HUES64 (cell line): ENCODE measurements around the gene DCLK2. TPM values are rescaled to one million over a fixed set of nuclear protein-coding genes. Genes with fewer than 3 reads are reported as not detected.

Experiments used
- H3K27ac ChIP-seq: 2 replicates; pipeline ENCODE4 v1.7.0; 2013; ENCODE audit warnings: low read depth, low read length, inconsistent platforms
- H3K27me3 ChIP-seq: 2 replicates; pipeline ENCODE4 v1.6.1; 2013; ENCODE audit warnings: mild to moderate bottlenecking, low read length; ENCODE audit not compliant: insufficient read depth
- H3K36me3 ChIP-seq: 2 replicates; pipeline ENCODE4 v1.6.1; 2013; ENCODE audit warnings: mild to moderate bottlenecking, low read length; ENCODE audit not compliant: insufficient read depth
- H3K4me1 ChIP-seq: 2 replicates; pipeline ENCODE4 v1.6.1; 2013; ENCODE audit warnings: mild to moderate bottlenecking, low read length, moderate library complexity; ENCODE audit not compliant: insufficient read depth
- H3K4me3 ChIP-seq: 2 replicates; pipeline ENCODE4 v1.5.1; 2013; ENCODE audit warnings: mild to moderate bottlenecking, low read length, moderate library complexity
- H3K9ac ChIP-seq: 2 replicates; pipeline ENCODE4 v1.6.1; 2013; ENCODE audit warnings: mild to moderate bottlenecking, low read depth, low read length
- H3K9me3 ChIP-seq: 2 replicates; pipeline ENCODE4 v1.6.1; 2013; ENCODE audit warnings: low read depth, low read length; ENCODE audit not compliant: insufficient read depth
- WGBS: fragments of 150-250, 120-280 bp; methylation state at CpG from one replicate; pipeline ENCODE4 v1.1.7; 2013; ENCODE audit warnings: missing lambda C conversion rate; 5-methylcytosine and 5-hydroxymethylcytosine counted together
- polyA plus RNA-seq, 2 experiments: library from polyadenylated mRNA; stranded (reverse); fragments of 50-300 nt; gene quantifications; one replicate each; pipeline ENCODE4 v1.2.3, GENCODE V29; 2013

DCLK2 gene
- 1.00 TPM for polyA plus RNA-seq (2013, experiment 1 of 2)
- polyA plus RNA-seq (2013, experiment 2 of 2), result 2.3 TPM

DNA sequence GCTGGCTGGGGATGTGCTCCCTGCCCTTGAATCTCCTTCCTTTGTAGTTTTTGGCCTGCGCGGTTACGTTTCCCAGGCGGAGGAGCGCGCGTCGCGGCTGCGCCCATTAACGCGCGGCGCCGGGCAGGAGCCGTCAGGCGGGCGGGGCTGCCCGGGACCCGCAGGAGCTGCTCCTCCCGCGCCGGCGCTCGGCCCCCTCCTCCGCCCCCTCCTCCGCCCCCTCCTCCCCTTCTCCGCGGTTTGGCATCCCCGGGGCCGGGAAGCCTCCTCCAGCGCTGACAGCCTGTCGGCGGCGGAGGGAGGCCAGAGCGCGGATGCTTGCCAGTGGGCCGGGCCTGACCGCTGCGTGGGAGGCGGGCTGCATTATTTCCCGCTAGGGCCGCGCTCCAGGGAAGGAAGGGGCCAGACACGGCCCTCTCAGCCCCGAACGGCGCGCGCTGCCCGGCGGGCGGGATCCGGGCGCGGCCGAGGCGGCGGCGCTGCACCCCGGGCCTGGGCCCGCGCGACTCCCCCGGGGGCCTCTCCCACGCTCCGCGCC lies at the start of gene DCLK2:
Gene DCLK2, plus strand, starts transcription at position 405 of the 538 bp plus-strand sequence. CDS start 583 bp downstream, outside the sequence.
- Histone ChIP-seq H3K4me1 (no peaks in the 10 kb centered on the region), H3K36me3 (no peaks in the 10 kb centered on the region), H3K27ac (no peak within 1 kb of the TSS), H3K9ac (peak within 1 kb of the TSS; percentile 43), H3K4me3 (peak within 1 kb of the TSS; percentile 59), H3K9me3 (no peaks in the 10 kb centered on the region), H3K27me3 (peaks cover 68% of the 10 kb centered on the region)
- WGBS, result under 1% methylated on average over 68 of the region's 68 CpGs

DNA sequence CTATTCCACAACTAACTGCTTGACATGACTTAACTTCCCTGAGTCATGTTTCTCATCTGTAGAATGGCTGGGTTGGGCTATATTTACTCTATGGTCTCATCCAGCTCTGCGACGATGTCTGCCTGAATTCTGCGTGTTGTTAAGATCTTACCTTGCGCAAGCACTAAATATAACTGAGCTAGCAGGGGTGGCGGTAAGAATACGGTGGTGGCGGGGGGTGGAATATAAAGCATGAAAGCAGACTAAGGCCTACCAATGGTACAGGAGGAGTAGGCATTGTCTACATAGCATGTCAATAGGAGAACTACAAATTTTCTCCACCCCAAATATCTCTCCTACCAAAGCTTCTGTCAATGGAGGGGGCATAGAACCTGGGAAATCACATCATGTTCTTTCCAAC lies 45.7 kb upstream of the DCLK2 start:
- 79% methylated on average over 7 of the region's 7 CpGs for WGBS
- H3K9me3 ChIP-seq, result peaks cover 5% of the 10 kb centered on the region
- H3K36me3 ChIP-seq, result no peaks in the 10 kb centered on the region
- no peak overlapping the region for H3K4me3 ChIP-seq
- no peak overlapping the region for H3K9ac ChIP-seq
- H3K27ac ChIP-seq, result no peak overlapping the region
- H3K4me1 ChIP-seq, result peaks cover 14% of the 10 kb centered on the region
- H3K27me3 ChIP-seq, result no peaks in the 10 kb centered on the region

DNA sequence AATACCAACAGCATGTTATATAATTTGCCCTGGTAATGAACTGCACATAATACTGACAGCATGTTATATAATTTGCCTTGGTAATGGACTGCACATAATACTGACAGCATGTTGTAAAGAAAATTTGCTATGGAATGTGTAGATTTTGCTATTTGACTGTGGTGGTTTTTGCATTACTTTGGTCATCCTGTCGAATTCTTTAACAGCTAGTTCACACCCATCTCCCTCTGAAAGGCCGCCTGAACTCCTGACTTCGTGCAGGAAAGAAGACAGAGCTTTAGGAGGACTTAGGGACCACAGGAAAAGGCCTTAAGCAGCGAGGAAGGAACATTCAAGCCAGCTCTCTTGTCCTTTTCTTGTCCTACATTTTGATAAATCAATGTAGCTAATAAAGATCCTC lies 45.2 kb upstream of the DCLK2 start:
- Histone ChIP-seq H3K9ac (no peak overlapping the region), H3K9me3 (peaks cover under 1% of the 10 kb centered on the region; the same call in 1 of the 2 replicates), H3K27me3 (no peaks in the 10 kb centered on the region), H3K36me3 (no peaks in the 10 kb centered on the region), H3K27ac (no peak overlapping the region), H3K4me3 (no peak overlapping the region), H3K4me1 (peaks cover 14% of the 10 kb centered on the region)
- WGBS, result 35% methylated on average over 4 of the region's 4 CpGs

DNA sequence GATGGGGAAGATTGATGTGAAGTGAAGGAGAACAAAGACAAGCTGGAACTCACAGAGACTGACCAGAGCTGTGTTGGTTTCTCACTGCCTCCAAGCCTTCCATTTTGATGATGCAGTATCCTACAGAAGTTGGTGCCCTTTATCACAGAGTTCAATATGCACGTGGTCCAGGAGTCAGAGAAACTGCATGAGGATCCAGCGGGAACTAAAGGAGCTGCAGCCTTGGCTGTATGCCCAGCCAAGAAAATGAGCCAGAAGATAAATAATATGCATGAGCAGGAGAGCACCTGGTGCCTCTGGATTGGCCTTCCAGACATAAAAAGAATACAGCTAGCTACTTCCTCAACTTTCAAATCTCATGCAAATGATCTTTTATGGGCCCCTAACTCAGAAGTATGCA lies 44.3 kb upstream of the DCLK2 start:
- Histone ChIP-seq H3K4me1 (peaks cover 14% of the 10 kb centered on the region), H3K4me3 (no peak overlapping the region), H3K9me3 (no peaks in the 10 kb centered on the region), H3K9ac (no peak overlapping the region), H3K27me3 (no peaks in the 10 kb centered on the region), H3K36me3 (no peaks in the 10 kb centered on the region), H3K27ac (no peak overlapping the region)
- WGBS, result 87% methylated on average over 2 of the region's 2 CpGs

DNA sequence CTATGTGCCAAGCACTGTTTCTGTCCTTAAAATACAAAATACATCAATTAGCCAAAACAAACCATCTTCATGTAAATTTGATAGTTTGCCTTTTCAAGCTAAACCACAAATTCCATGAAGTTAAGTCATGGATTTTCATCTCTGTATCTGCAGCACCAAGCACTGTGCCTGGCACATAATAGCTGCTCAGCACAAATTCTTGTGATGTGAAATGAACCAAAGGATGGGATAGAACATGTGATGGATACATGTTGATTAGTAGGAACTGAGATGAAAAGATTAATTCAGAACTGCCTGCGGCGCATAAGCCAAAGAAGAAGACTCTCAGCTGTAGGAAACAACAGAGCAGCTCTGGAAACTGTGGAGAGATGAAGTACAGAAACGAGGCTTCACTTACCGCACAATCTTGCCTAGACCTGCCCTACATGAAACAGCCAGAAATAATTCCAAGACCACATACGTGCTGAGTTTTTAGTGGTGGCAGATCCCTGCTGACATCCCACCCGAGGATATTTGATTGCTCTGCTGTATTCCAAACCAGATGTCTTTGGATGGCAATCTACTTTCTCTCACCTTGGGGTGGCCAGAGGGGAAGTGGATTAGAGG lies 40.9 kb upstream of the DCLK2 start:
- 76% methylated on average over 6 of the region's 6 CpGs for WGBS
- H3K4me1 ChIP-seq, result peaks cover 14% of the 10 kb centered on the region

DNA sequence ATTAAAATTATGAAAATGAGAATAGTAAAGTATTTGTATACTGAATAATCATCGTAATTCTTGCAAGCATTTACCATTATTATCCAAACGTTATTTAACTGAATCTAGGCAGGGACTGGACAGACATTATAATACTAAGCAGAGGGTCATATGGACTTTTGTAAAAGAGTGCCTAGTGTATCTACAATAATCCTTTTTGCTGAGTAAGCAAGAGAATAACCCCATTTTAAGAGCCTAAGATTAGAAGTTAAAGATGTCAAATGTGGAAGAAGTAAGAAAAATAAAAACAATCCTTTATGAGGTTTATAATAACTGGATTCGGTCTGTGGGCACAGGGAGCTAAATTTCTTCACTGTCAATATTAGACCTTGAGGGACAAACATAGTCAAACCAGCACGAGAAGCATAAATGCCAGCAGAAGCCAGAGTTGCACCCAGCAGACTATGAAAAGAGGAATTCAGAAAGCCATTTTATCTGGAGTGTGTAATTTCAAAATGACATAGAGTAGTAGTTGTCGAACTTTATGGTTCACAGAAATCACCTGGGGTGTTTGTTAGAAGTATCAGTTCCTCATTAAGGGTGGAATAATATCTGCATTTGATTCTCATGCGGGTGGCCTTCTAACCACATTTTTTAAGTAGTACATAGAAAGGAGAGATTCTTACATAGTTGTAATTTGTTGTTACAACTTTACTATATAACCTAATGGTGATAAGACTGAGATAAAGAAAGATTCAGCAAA lies 39.7 kb upstream of the DCLK2 start:
- no peak overlapping the region for H3K27ac ChIP-seq
- no peak overlapping the region for H3K9ac ChIP-seq
- no peaks in the 10 kb centered on the region for H3K36me3 ChIP-seq
- H3K9me3 ChIP-seq, result no peaks in the 10 kb centered on the region
- H3K27me3 ChIP-seq, result no peaks in the 10 kb centered on the region
- no peak overlapping the region for H3K4me3 ChIP-seq
- H3K4me1 ChIP-seq, result peaks cover 6% of the 10 kb centered on the region
- WGBS, result 93% methylated on average over 3 of the region's 6 CpGs

More for the DNA sequence above, 40.9 kb upstream of the DCLK2 start:
- H3K27me3 ChIP-seq, result no peaks in the 10 kb centered on the region
- no peaks in the 10 kb centered on the region for H3K9me3 ChIP-seq
- H3K36me3 ChIP-seq, result no peaks in the 10 kb centered on the region
- H3K9ac ChIP-seq, result no peak overlapping the region
- no peak overlapping the region for H3K27ac ChIP-seq
- no peak overlapping the region for H3K4me3 ChIP-seq

DNA sequence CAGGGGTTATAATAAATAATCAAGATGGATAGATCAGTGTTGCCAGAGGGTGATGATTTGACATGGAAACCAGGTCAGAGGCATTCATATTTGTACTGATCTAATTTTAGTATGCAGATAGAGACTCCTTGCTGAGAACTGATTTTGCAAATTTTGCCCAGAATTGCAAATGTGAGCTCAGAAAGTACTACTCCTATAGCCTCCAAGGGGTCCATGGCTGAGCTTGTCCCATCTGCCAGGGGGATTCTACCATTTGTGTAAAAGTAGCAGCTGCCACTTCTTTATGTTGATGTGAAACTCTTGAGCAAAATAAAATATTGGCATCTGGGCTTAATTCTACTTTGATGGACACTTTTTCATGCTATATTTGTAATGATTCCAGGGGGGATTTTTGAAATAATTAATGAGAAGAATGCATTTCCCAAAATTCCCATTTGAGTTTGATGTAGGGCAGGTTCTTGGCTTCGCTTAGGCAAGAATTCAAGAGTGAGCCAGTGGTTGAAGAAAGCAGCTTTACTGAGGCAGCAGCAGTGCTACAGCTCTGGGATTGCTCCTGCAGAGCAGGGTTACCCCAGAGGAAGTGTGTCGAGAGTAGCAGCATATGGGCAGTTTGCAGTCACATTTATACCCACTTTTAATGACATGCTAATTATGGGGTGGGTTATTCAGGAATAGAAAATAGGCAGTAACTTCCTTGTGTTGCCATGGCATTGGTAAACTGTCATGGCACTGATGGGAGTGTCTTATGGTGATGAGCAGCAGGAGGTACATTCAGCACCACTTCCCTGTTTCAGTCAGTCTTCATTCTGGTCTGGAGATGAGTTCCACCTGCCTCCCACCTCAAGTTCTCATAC lies 38.7 kb upstream of the DCLK2 start:
- H3K9me3 ChIP-seq, result no peaks in the 10 kb centered on the region
- H3K4me1 ChIP-seq, result no peaks in the 10 kb centered on the region
- H3K27me3 ChIP-seq, result no peaks in the 10 kb centered on the region
- no peak overlapping the region for H3K9ac ChIP-seq
- H3K36me3 ChIP-seq, result no peaks in the 10 kb centered on the region
- H3K27ac ChIP-seq, result no peak overlapping the region
- 86% methylated on average over 2 of the region's 2 CpGs for WGBS
- H3K4me3 ChIP-seq, result no peak overlapping the region

DNA sequence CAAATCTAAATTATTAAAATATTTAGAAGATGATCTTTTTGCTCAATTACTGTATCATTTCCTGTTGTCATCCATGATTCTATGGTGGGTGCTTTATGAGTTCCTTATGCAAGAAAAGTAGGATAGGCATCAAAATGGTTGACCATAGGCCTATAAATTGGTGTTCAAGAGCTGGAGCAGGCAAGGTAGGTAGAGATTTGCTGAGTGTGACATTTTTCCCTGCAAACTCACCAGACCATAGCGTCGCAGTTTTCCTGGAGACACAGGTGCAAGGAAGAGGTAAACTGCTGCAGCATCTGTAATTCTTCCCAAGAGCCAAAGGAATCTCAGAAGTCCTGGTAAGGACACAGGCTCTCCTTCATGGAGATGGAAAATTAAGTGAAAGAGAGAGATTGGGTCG lies 33.7 kb upstream of the DCLK2 start:
- Histone ChIP-seq H3K27ac (no peak overlapping the region), H3K9me3 (no peaks in the 10 kb centered on the region), H3K27me3 (no peaks in the 10 kb centered on the region), H3K4me3 (no peak overlapping the region), H3K9ac (no peak overlapping the region), H3K36me3 (no peaks in the 10 kb centered on the region), H3K4me1 (peaks cover 7% of the 10 kb centered on the region; the same call in 1 of the 2 replicates)
- WGBS, result 92% methylated on average over 2 of the region's 3 CpGs

DNA sequence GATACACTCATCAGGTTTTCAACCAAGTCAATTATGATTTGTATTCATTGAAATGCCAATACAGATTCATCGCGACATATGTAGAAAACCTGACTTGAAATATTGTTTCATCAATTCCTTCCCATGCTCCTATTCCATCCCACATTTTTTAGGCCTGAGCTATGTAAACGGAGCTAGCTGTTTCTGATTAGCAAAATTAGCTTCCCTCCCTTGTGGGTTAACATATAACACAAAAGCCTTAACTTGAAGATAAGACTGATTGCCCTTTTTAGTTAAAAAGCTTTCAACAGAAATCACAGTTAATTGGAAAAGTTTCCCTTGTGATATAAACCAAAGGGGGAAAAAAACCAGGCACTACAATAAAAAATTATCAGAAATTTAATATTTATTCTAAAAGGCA lies 32.8 kb upstream of the DCLK2 start:
- H3K4me1 ChIP-seq, result peaks cover 7% of the 10 kb centered on the region; the same call in 1 of the 2 replicates
- no peaks in the 10 kb centered on the region for H3K36me3 ChIP-seq
- no peaks in the 10 kb centered on the region for H3K27me3 ChIP-seq
- no peak overlapping the region for H3K9ac ChIP-seq
- 90% methylated on average over 3 of the region's 3 CpGs for WGBS
- H3K4me3 ChIP-seq, result no peak overlapping the region
- no peaks in the 10 kb centered on the region for H3K9me3 ChIP-seq
- H3K27ac ChIP-seq, result no peak overlapping the region

DNA sequence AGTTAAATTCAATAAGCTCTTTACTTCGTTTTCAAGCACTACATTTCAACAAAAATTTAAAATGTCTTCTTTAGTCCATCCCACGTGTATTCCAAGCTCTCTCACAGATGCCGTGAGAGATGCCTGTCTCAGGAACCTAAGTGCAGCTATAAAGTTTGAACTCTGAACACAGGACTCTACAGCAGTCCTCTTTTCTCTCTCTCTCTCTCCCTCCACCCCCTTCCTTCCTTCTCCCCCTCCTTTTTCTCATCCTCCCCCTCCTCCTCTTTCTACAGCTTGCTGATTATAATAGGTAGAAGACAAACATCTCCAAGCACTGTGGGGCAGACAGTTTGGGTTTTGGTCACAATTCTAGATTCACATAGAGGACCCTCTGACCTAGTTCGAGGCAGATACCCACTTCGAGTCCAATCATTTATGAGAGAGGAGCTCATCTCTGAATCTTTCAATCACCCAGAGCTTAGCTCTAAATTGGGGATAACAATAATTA lies 31.5 kb upstream of the DCLK2 start:
- WGBS, result 88% methylated on average over 5 of the region's 5 CpGs
- Histone ChIP-seq H3K4me3 (no peak overlapping the region), H3K9ac (no peak overlapping the region), H3K36me3 (no peaks in the 10 kb centered on the region), H3K27me3 (no peaks in the 10 kb centered on the region), H3K27ac (no peak overlapping the region), H3K4me1 (peaks cover 7% of the 10 kb centered on the region; the same call in 1 of the 2 replicates), H3K9me3 (no peaks in the 10 kb centered on the region)
